NT2/D1 (cell line): Measurements from ENCODE around the gene C4orf50.

ENCODE experiments used
- SUZ12 ChIP-seq: IDR thresholded peaks from 2 replicates; pipeline ENCODE4 v1.6.1; 2011; ENCODE audit not compliant: insufficient read length, insufficient read depth; ENCODE audit errors: extremely low read depth
- YY1 ChIP-seq: IDR thresholded peaks from 2 replicates; pipeline ENCODE4 v1.6.1; 2011; ENCODE audit not compliant: insufficient read length, insufficient read depth

- no peak for TF ChIP-seq SUZ12
- no peak for TF ChIP-seq YY1
Measured at GRCh38 chr4:6027392-6027791, 9.2 kb upstream of the C4orf50 start.
